Rectal smooth muscle tissue (tissue), 1 donor: Measurements from ENCODE around the gene HCK.

Experiments
- H3K27ac ChIP-seq: one replicate; pipeline ENCODE4 v1.7.0; 2013; ENCODE audit warnings: low read depth, low read length, inconsistent platforms
- H3K27me3 ChIP-seq: one replicate; pipeline ENCODE4 v1.7.0; 2013; ENCODE audit warnings: low read length; ENCODE audit not compliant: control insufficient read depth, insufficient read depth
- H3K36me3 ChIP-seq: one replicate; pipeline ENCODE4 v1.7.0; 2013; ENCODE audit warnings: low read length; ENCODE audit not compliant: control insufficient read depth, insufficient read depth
- H3K4me1 ChIP-seq: one replicate; pipeline ENCODE4 v1.7.0; 2013; ENCODE audit warnings: low read length; ENCODE audit not compliant: control insufficient read depth, insufficient read depth
- H3K4me3 ChIP-seq: one replicate; pipeline ENCODE4 v1.7.0; 2013; ENCODE audit warnings: low read length
- H3K9ac ChIP-seq: one replicate; pipeline ENCODE4 v1.7.0; 2013; ENCODE audit warnings: low read length

The HCK gene

DNA sequence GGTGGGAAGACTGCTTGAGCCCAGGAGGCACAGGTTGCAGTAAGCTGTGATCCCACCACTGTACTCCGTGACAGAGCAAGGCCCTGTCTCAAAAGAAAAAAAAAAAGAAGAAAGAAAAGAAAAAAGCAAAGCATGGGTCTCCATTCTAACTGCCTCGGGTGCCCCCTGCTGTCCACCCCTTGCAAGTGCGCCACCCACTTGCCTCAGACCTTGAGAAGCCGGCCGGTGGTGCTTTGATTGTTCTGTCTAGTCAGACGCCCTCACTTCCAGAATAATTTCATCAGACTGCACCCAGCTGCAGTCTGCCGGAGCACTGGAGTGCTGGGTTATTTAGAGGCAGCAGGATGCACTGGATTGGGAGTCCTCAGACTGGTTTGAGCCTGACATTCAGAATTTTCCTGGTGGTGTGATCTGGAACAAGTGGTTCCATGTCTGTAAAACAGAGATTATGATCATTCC, 39.9 kb downstream of the HCK start:
- Histone ChIP-seq H3K9ac (no peak overlapping the region), H3K4me1 (no peaks in the 10 kb centered on the region), H3K27ac (no peak overlapping the region), H3K36me3 (no peaks in the 10 kb centered on the region), H3K4me3 (no peak overlapping the region), H3K27me3 (no peaks in the 10 kb centered on the region)

GRCh38 chr20:32098786-32099185, 46.7 kb downstream of the HCK start:
- Histone ChIP-seq H3K27ac (no peak overlapping the region), H3K4me1 (no peaks in the 10 kb centered on the region), H3K4me3 (no peak overlapping the region), H3K36me3 (no peaks in the 10 kb centered on the region), H3K9ac (no peak overlapping the region), H3K27me3 (no peaks in the 10 kb centered on the region)

DNA sequence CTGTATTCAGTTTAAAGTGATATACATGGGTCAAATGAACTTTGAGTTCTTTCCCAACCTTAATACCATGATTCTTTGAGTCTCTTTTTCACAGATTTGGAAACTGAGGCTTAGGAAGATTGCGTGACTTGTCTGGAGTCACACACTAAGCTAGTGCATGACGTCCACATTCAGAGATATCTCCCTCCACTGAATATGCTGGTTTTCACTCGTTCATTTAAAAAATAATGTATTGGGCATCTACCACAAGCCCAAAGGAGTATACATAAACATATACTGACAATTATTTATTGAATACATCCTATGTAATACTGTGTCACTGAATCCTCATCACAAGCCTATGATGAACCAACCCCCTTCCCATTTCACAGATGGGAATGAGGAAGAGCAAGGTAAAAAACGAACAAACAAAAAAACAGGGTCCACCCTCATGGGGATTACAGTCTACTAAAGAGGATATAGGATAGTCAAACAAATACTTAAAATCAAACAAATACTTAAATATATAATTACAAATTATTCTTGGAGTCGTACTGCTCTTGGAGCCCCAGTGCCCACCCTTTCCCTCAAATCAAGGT, 56.9 kb downstream of the HCK start:
- no peak overlapping the region for H3K9ac ChIP-seq
- no peak overlapping the region for H3K27ac ChIP-seq
- H3K4me1 ChIP-seq, result peaks cover 4% of the 10 kb centered on the region
- no peak overlapping the region for H3K4me3 ChIP-seq
- no peaks in the 10 kb centered on the region for H3K36me3 ChIP-seq
- no peaks in the 10 kb centered on the region for H3K27me3 ChIP-seq

GRCh38 chr20:32109392-32110172, 57.5 kb downstream of the HCK start, which contains the start of gene TM9SF4:
TM9SF4 (plus strand) TSS chr20:32109714; CDS start chr20:32109741, 27 bp downstream.
- peak within 1 kb of the TSS; percentile 75 for H3K9ac ChIP-seq
- no peaks in the 10 kb centered on the region for H3K36me3 ChIP-seq
- peaks cover 4% of the 10 kb centered on the region for H3K4me1 ChIP-seq
- H3K4me3 ChIP-seq, result peak within 1 kb of the TSS; percentile 74
- H3K27me3 ChIP-seq, result no peaks in the 10 kb centered on the region
- H3K27ac ChIP-seq, result peak within 1 kb of the TSS; percentile 90

GRCh38 chr20:32110173-32110704, 58.2 kb downstream of the HCK start:
- Histone ChIP-seq H3K4me1 (peaks cover 4% of the 10 kb centered on the region), H3K4me3 (peak overlapping the region; percentile 74), H3K27ac (peak overlapping the region; percentile 90), H3K9ac (peak overlapping the region; percentile 75), H3K36me3 (no peaks in the 10 kb centered on the region), H3K27me3 (no peaks in the 10 kb centered on the region)

- H3K27me3 ChIP-seq, result no peaks in the 10 kb centered on the region
Observed at GRCh38 chr20:32110727-32111126, 58.7 kb downstream of the HCK start.

GRCh38 chr20:32111156-32111686, 59.2 kb downstream of the HCK start:
- H3K9ac ChIP-seq, result no peak overlapping the region
- H3K36me3 ChIP-seq, result no peaks in the 10 kb centered on the region
- H3K4me1 ChIP-seq, result peaks cover 4% of the 10 kb centered on the region
- no peak overlapping the region for H3K4me3 ChIP-seq
- H3K27ac ChIP-seq, result no peak overlapping the region
- no peaks in the 10 kb centered on the region for H3K27me3 ChIP-seq

More at GRCh38 chr20:32110727-32111126, 58.7 kb downstream of the HCK start:
- H3K9ac ChIP-seq, result no peak overlapping the region
- peaks cover 4% of the 10 kb centered on the region for H3K4me1 ChIP-seq
- H3K36me3 ChIP-seq, result no peaks in the 10 kb centered on the region
- no peak overlapping the region for H3K27ac ChIP-seq
- peak overlapping the region; percentile 74 for H3K4me3 ChIP-seq

GRCh38 chr20:32111753-32112152, 59.7 kb downstream of the HCK start:
- H3K27me3 ChIP-seq, result no peaks in the 10 kb centered on the region
- H3K4me1 ChIP-seq, result peaks cover 4% of the 10 kb centered on the region
- H3K36me3 ChIP-seq, result no peaks in the 10 kb centered on the region
- no peak overlapping the region for H3K27ac ChIP-seq
- H3K9ac ChIP-seq, result no peak overlapping the region
- no peak overlapping the region for H3K4me3 ChIP-seq

DNA sequence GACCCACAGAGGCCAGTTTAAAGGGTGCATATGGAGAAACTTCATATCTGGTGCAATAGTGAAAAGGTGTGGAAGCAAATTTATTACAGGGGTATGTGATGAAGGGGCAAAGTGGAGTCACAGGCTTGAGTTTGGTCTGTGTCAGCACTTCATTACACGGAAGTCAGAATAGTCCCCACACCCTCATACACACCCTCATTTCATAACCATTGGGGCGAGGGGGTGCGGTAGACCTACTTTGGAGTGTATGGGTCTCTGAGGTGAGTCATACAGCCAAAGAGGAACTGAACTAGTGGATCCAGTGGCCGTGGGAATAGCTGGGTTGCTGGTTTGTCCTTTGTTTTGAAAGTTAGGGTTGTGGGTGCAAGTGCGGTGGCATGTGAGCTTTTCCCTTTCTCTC, 60.8 kb downstream of the HCK start:
- peaks cover 4% of the 10 kb centered on the region for H3K4me1 ChIP-seq
- H3K27me3 ChIP-seq, result no peaks in the 10 kb centered on the region
- no peak overlapping the region for H3K4me3 ChIP-seq
- no peak overlapping the region for H3K9ac ChIP-seq
- H3K27ac ChIP-seq, result no peak overlapping the region
- H3K36me3 ChIP-seq, result no peaks in the 10 kb centered on the region

DNA sequence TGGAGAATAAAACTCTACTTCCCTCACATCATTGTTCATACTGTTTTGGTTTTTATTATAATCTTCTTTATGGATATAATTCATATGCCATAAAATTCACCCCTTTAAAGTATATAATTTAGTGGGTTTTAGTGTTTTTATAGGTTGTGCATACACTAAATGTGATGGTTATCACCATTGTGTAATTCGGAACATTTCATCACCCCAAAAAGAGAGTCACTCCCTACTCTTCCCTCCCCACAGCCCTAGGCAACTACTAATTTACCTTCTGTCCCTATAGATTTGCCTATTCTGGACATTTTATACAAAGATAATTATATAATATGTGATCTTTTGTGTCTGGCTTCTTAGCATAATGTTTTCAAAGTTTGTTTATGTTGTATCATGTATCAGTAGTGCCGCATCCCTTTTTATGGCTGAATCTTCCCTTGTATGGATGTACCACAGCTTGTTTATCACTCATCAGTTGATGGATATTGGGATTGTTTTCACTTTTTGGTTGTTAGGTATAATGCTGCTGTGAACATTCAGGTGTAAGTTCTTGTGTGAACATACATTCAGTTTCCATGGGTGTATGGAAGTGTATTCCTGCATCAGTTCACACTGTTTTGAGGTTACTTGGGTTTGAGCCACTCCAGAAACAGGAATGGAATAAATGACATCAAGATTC, 61.7 kb downstream of the HCK start:
- H3K4me1 ChIP-seq, result peaks cover 4% of the 10 kb centered on the region
- no peak overlapping the region for H3K9ac ChIP-seq
- H3K36me3 ChIP-seq, result no peaks in the 10 kb centered on the region
- H3K27ac ChIP-seq, result no peak overlapping the region
- no peaks in the 10 kb centered on the region for H3K27me3 ChIP-seq
- no peak overlapping the region for H3K4me3 ChIP-seq

DNA sequence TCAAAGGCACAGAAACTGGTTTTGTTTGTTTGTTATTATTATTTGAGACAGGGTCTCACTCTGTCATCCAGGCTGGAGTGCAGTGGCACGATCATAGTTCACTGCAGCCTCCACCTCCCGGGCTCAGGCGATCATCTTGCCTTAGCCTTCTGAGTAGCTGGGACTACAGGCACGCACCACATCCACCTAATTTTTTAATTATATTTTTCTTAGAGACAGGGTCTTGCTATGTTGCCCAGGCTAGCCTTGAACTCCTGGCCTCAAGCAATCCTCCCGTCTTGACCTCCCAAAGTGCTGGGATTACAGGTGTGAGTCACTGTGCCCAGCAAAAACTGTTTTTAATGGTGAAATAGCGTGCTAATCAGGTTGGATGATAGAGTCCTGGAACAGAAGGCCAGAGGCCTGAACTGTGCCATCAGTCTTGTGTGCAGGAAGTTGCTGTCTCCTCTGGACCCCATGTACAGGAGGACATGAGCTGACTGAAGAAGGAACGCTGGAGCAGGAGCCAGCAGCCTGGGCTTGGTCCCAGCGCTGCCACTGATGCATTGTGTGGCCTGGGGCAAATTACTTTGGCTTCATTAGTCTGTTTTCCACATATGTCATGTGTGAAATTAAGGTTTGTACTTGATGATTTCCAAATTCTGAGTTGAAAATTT, 62.4 kb downstream of the HCK start:
- H3K27ac ChIP-seq, result no peak overlapping the region
- H3K36me3 ChIP-seq, result no peaks in the 10 kb centered on the region
- no peaks in the 10 kb centered on the region for H3K27me3 ChIP-seq
- H3K9ac ChIP-seq, result no peak overlapping the region
- peaks cover 4% of the 10 kb centered on the region for H3K4me1 ChIP-seq
- no peak overlapping the region for H3K4me3 ChIP-seq
